Medulla oblongata (tissue), 1 donor: ENCODE results near the gene UBQLNL.

Experiments
- DNase-seq: peaks from one replicate; pipeline ENCODE4 v3.0.0-alpha.2; 2015; ENCODE audit errors: extremely low spot score

Gene UBQLNL

GRCh38 chr11:5516599-5516998 lies at the start of gene UBQLNL:
TSS of gene UBQLNL (minus strand) at chr11:5516699. CDS start at chr11:5516441, 258 bp downstream.
- DNase-seq, result no peak

DNA sequence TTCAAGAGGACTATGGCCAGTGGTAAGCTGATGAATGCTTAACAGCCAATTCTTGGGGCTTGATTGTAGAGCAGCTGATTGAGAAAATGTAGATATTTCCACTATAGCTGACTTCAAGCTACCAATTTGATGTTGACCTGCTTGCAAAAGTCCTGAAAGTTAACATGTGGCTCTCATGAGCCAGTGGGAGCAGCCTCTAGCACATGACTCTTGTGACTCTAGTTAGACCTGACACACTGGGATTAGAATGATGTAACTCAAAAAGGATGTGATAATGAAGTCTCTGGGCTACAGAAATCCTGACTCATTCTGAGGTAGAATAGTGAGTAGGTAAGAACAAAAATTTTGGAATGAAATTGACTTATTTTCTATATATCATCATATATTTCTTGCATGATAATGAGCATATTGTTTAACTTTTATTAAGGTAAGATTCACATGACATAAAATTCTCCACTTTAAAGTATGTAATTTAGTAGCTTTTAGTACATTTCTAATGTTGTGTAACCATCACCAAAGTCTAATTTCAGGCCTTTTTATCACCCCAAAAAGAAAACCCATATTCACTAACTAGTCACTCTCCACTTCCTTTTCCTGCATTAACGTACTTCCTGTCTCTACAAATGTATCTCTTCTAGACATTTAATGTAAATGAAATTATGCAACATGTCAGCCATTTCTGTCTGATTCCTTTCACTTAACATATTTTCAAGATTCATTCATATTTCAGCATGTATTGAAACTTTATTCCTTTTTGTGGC lies 47.9 kb upstream of the UBQLNL start:
- no peak for DNase-seq

- no peak for DNase-seq
Observed at GRCh38 chr11:5557751-5558150, 41.3 kb upstream of the UBQLNL start.

- DNase-seq, result no peak
Observed at GRCh38 chr11:5556596-5557188, 40.2 kb upstream of the UBQLNL start.

- no peak for DNase-seq
Observed at GRCh38 chr11:5553343-5553742, 36.8 kb upstream of the UBQLNL start.

- DNase-seq, result no peak
Observed at GRCh38 chr11:5550440-5551095, 34.1 kb upstream of the UBQLNL start.

DNA sequence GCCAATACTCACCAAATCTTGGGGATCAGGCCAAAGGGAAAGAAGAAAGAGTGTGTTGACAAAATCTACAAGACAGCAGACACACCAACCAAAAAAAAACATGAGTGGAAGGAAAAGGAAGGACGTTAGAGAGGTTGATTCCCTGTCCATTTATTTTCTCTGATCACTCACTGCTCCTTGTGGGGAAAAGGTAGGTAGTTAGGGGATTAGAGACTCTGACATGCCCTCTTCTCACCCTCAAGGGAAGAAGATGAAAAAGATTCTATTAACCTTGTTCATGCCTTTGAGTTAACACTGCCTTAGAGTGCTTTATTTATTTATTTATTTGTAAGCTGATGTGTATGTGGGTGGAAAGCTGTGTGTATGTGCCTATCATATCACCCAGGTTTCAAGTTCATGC lies 31.9 kb upstream of the UBQLNL start, which contains the start of gene OR52H1:
Gene OR52H1 (minus strand): TSS at position 101 of the 400 bp plus-strand sequence. CDS start 3,035 bp downstream, outside the sequence.
- no peak for DNase-seq

GRCh38 chr11:5547982-5548381 lies 31.5 kb upstream of the UBQLNL start:
- DNase-seq, result no peak

DNA sequence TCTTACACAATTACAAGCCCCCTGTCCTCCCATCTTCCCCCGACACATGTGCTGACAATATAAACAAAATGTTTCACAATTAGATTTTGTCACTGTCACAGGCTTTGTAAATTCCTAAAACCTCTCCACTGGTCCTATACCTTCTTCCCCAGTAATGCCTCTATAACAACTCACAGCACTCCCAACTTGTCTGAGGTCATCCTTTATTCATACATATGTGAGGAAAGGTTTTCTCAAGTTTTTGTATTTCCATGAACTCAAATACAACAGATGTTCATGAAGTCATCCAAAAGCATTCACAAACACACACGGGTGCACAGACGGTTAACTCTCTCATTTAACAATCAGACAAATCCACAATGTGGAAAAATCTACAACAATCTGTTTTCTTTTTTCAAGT lies 30.0 kb upstream of the UBQLNL start:
- DNase-seq, result no peak

DNA sequence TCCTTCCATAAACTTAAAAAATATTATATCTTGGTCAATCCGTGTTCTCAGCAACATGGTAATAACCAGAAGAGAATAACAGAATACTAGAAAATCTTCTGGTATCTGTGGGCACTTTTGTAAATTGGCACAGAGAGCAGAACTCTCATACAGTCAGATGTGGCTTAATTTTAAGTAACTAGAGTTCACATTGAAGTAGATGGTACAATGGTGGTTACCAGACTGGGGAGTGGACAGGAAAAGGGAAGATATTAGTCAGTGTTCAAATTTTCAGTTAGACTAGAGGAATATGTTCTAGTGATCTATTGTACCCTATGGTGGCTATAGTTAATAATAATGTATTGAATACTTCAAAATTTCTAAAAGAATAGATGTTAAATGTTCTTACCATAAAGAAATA lies 24.9 kb upstream of the UBQLNL start:
- DNase-seq, result no peak

DNA sequence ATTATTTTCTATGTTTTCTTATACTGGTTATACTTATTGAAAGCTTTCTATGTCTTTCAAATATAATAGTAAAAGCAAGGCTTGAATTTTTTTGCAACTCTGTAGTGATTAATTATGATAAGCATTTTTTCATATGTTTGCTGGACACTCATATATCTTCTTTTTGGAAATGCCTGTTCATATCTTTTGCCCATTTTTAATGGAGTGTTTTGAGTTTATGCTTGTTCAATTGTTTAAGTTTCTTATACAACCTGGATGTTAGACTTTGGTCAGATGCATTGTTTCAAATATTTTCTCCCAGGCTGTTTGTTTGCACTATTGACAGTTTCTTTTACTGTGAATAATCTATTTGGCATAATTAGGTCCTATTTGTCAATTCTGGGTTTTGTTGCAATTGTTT lies 20.0 kb upstream of the UBQLNL start:
- no peak for DNase-seq

GRCh38 chr11:5534046-5534445 lies 17.5 kb upstream of the UBQLNL start:
- no peak for DNase-seq

DNA sequence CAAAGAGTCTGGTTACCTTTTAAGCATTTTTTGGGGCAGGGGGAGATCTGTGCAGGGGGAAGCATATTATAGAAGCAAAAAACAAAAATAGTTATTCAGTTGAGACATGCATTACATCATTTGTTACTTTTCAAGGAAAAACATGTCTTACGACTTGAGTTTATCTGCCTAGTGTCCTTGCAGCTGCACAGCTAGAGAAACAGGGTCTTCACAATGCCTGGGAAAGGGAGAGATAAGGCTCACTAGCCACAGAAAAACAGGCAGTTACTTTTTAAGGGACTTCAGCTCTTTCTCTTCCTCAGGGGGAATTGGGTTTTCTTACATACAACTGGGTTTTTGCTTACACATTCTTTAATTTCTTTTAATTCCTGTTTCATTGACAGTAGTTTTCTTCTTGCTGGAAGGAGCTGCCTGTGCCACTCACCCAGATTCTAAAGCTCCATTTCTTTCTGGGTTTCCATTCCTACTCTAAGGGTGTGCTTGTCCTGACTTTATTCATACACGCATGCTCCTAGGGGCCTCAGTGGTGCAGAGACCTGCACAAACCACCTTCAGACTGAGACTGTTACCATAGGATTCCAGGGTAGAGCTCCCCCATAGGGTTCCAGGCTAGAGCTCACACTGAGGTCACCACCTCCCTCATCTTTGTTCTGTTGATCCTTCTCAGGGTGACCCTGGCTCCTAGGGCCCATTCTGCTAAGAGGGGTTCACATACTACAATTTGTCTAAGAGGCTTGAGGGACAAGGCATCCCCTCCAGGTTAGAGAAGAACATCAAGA lies 14.7 kb upstream of the UBQLNL start:
- no peak for DNase-seq

- no peak for DNase-seq
Observed at GRCh38 chr11:5528495-5528894, 12.0 kb upstream of the UBQLNL start.

- no peak for DNase-seq
Observed at GRCh38 chr11:5527716-5528115, 11.2 kb upstream of the UBQLNL start.

GRCh38 chr11:5524756-5525155 lies 8.3 kb upstream of the UBQLNL start:
- no peak for DNase-seq

DNA sequence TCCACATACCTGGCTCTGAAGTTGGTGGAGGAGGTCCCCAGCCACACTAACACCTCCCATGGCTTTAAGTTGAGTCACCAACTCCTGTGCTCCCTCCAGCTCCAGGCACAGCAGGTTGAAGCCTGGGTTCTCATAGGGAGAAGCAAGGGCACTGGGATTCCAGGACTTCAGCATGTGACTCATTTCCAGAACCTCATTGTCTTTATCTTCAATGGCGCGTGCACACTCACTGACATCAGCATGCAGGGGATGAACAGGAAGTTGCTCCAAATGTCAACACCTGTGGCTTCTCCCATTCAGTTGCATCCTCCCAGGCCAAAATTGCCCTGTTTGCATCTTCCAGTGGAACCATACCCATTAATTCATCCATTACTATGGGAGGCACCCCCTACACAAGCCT lies 5.8 kb upstream of the UBQLNL start:
- no peak for DNase-seq

DNA sequence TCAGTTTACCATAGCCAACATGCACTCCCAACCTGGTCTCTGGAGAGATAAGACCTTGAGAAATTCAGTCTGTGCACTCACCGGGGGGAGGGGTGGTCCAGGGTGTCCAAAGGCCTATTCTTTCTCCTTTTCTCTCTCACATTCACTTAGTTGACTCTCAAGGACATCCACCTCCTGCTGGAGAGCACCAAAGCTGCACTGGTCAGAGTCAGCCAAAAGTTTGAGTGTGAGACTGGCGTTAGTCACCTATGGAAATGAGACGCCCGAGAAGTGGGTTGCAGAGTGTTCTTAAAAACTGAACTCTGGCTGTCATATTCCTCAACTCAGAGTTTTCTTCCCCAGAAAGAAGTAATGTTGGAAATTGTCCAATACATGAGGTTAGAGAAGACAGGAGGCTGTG lies 5.0 kb upstream of the UBQLNL start:
- no peak for DNase-seq

GRCh38 chr11:5514841-5515240 lies 1.7 kb downstream of the UBQLNL start:
- no peak for DNase-seq

- no peak for DNase-seq
Observed at GRCh38 chr11:5509803-5510202, 6.7 kb downstream of the UBQLNL start, which contains the start of gene UBQLN3. TSS of gene UBQLN3 (minus strand) at chr11:5509957. CDS start at chr11:5509558, 399 bp downstream.

GRCh38 chr11:5508605-5509004 lies 7.9 kb downstream of the UBQLNL start:
- DNase-seq, result no peak

DNA sequence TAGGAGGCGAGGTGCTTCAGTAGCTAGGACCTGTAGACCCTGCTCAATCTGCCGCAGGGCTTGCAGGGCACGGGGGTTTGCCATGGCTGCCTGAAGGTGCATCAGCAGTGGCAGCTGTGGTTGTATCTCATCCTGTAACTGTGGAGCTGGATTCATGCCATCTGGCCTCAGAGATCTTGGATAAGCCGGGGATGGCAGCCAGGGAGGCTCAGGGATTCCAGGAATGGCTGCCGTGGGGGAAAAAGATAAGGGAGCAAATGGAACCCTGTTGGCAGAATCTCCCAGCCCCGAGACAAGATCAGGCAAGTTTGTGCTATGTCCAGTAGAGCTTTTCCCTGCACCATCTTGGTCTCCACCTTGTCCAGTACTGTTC lies 8.6 kb downstream of the UBQLNL start:
- no peak for DNase-seq
